Peyer's patch (tissue), 4 donors: Measurements from ENCODE around the gene DIO1.

Source experiments
- POLR2A ChIP-seq, 2 donors: fragments of 450-650 bp; IDR thresholded peaks; one replicate each; pipeline ENCODE4 v1.5.1; 2017; ENCODE audit warnings: antibody characterized with exemption in 2 of 2, mild to moderate bottlenecking in 2 of 2, moderate library complexity in 2 of 2
- TF ChIP-seq, protein P1 (sequence below), 6 experiments: fragments of 450-650 bp in 4 of 6; fragments of 200-600 bp in 2 of 6; sonication (generic) in 1 of 6; IDR thresholded peaks; one replicate each; pipeline ENCODE4 v1.5.1; 2017 to 2019; ENCODE audit warnings: antibody characterized with exemption in 6 of 6, mild to moderate bottlenecking in 3 of 6, moderate library complexity in 1 of 6

GRCh38 chr1:53911442-53911841, 17.5 kb downstream of the DIO1 start:
- TF ChIP-seq, protein P1, sequence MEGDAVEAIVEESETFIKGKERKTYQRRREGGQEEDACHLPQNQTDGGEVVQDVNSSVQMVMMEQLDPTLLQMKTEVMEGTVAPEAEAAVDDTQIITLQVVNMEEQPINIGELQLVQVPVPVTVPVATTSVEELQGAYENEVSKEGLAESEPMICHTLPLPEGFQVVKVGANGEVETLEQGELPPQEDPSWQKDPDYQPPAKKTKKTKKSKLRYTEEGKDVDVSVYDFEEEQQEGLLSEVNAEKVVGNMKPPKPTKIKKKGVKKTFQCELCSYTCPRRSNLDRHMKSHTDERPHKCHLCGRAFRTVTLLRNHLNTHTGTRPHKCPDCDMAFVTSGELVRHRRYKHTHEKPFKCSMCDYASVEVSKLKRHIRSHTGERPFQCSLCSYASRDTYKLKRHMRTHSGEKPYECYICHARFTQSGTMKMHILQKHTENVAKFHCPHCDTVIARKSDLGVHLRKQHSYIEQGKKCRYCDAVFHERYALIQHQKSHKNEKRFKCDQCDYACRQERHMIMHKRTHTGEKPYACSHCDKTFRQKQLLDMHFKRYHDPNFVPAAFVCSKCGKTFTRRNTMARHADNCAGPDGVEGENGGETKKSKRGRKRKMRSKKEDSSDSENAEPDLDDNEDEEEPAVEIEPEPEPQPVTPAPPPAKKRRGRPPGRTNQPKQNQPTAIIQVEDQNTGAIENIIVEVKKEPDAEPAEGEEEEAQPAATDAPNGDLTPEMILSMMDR (IDR thresholded peaks at IDR 0.05) = no peak
- no peak for TF ChIP-seq POLR2A (IDR thresholded peaks at IDR 0.05)
